Measurements from ENCODE around the gene DDR2. TPM values are rescaled to one million over a fixed set of nuclear protein-coding genes. Genes with fewer than 3 reads are reported as not detected.

The DDR2 gene
- total RNA-seq, 1 donor from 2014 or later: 0.09 TPM

DNA sequence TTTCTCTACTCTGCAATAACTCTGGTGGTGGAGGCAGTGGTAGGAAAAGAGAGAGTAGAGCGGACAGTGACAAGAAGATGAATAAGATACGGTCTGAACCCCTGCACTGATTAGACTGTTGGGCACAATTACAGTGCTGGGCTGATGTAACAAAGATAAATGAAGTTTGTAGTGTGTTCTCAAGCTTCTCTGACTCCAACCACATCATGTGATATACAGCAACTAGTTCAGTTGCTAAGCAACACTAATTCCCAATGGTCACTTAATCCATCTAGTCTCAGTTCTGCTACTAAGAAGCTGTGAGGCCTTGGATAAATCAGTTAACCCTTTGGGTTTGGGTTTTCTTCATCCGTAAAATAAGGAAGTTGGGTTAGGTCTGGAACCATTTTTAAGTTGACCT, 17.3 kb downstream of the DDR2 start:
- no peak overlapping the region for H3K4me3 Mint-ChIP-seq
- ChIA-PET POLR2A (no interaction called here), CTCF (no interaction called here)
- no peaks in the 10 kb centered on the region for H3K9me3 Mint-ChIP-seq
- no peak overlapping the region for H3K27ac Mint-ChIP-seq
- H3K36me3 Mint-ChIP-seq (ENCODE audit: low read depth): no peaks in the 10 kb centered on the region
- ATAC-seq (ENCODE audit: low read depth): no peak
- no peaks in the 10 kb centered on the region for H3K4me1 Mint-ChIP-seq
- intact Hi-C loops (cut with micrococcal nuclease): no loop called here
- DNase-seq: no peak
- H3K27me3 Mint-ChIP-seq: peaks cover 14% of the 10 kb centered on the region
- TF ChIP-seq, protein P1, sequence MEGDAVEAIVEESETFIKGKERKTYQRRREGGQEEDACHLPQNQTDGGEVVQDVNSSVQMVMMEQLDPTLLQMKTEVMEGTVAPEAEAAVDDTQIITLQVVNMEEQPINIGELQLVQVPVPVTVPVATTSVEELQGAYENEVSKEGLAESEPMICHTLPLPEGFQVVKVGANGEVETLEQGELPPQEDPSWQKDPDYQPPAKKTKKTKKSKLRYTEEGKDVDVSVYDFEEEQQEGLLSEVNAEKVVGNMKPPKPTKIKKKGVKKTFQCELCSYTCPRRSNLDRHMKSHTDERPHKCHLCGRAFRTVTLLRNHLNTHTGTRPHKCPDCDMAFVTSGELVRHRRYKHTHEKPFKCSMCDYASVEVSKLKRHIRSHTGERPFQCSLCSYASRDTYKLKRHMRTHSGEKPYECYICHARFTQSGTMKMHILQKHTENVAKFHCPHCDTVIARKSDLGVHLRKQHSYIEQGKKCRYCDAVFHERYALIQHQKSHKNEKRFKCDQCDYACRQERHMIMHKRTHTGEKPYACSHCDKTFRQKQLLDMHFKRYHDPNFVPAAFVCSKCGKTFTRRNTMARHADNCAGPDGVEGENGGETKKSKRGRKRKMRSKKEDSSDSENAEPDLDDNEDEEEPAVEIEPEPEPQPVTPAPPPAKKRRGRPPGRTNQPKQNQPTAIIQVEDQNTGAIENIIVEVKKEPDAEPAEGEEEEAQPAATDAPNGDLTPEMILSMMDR (IDR thresholded peaks at IDR 0.05): no peak

GRCh38 chr1:162654915-162655620, 22.8 kb downstream of the DDR2 start:
- Mint-ChIP-seq H3K9me3 (no peaks in the 10 kb centered on the region), H3K36me3 (ENCODE audit: low read depth) (no peaks in the 10 kb centered on the region), H3K27ac (no peak overlapping the region), H3K4me1 (no peaks in the 10 kb centered on the region), H3K27me3 (peaks cover 4% of the 10 kb centered on the region), H3K4me3 (no peak overlapping the region)
- ChIA-PET CTCF (no interaction called here), POLR2A (no interaction called here)
- no peak for ATAC-seq (ENCODE audit: low read depth)
- TF ChIP-seq, protein P1 (IDR thresholded peaks at IDR 0.05): no peak
- intact Hi-C loops (cut with micrococcal nuclease): no loop called here
- no peak for DNase-seq

DNA sequence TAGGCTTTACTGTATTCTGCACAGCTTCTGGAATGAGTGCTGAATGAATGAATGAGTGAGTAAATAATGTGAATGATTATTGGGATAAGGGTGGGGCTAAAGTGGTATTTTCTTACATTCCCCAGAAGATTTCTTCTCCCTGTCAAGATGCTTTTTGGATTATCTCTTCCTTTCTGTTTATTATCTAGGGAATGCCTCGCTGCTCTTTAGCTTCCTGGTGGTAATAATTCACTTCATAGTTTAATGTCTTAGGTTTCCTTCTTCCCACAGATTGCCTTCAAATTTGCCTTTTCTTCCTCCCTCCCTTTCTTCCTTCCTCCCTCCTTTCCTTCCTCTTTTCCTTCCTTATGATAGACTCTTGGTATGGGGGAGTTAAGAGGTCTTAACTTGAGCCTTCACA, 24.0 kb downstream of the DDR2 start:
- H3K27me3 Mint-ChIP-seq: peaks cover 4% of the 10 kb centered on the region
- no peak overlapping the region for H3K27ac Mint-ChIP-seq
- H3K9me3 Mint-ChIP-seq: no peaks in the 10 kb centered on the region
- no peak for ATAC-seq (ENCODE audit: low read depth)
- intact Hi-C loops (cut with micrococcal nuclease): no loop called here
- POLR2A ChIA-PET: no interaction called here
- no peaks in the 10 kb centered on the region for H3K36me3 Mint-ChIP-seq (ENCODE audit: low read depth)
- DNase-seq: no peak
- no peak overlapping the region for H3K4me3 Mint-ChIP-seq
- H3K4me1 Mint-ChIP-seq: no peaks in the 10 kb centered on the region
- TF ChIP-seq, protein P1 (IDR thresholded peaks at IDR 0.05): no peak
- CTCF ChIA-PET: no interaction called here

DNA sequence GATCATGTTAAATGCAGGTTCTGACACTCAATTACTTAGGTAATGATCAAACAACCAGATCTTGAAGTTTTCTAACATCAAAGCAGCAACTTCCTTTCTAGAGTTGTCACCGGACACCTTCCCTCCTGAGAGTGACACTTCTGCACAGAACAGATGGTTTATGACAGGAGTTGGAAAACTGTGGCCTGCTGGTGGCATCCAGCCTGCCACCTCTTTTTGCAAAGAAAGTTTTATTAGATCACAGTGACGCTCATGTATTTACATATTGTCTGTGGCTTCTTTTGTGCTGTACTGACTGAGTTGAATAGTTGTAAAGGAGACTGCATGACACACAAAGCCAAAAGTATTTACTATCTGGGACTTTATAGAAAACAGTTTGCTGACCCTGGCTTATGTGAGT, 28.3 kb downstream of the DDR2 start:
- DNase-seq: no peak
- intact Hi-C loops (cut with micrococcal nuclease): no loop called here
- no peak overlapping the region for H3K27ac Mint-ChIP-seq
- ATAC-seq (ENCODE audit: low read depth): no peak
- H3K27me3 Mint-ChIP-seq: peaks cover 4% of the 10 kb centered on the region
- ChIA-PET POLR2A (no interaction called here), CTCF (no interaction called here)
- TF ChIP-seq, protein P1 (IDR thresholded peaks at IDR 0.05): no peak
- H3K4me3 Mint-ChIP-seq: no peak overlapping the region
- no peaks in the 10 kb centered on the region for H3K9me3 Mint-ChIP-seq
- no peaks in the 10 kb centered on the region for H3K4me1 Mint-ChIP-seq
- no peaks in the 10 kb centered on the region for H3K36me3 Mint-ChIP-seq (ENCODE audit: low read depth)

- intact Hi-C loops (cut with micrococcal nuclease): no loop called here
- no peak overlapping the region for H3K4me3 Mint-ChIP-seq
- no peaks in the 10 kb centered on the region for H3K9me3 Mint-ChIP-seq
- no peak overlapping the region for H3K27ac Mint-ChIP-seq
- DNase-seq (no peak), ATAC-seq (ENCODE audit: low read depth) (no peak)
- H3K27me3 Mint-ChIP-seq: peaks cover 7% of the 10 kb centered on the region
- POLR2A ChIA-PET: no interaction called here
- no peaks in the 10 kb centered on the region for H3K4me1 Mint-ChIP-seq
- CTCF ChIA-PET: no interaction called here
- H3K36me3 Mint-ChIP-seq (ENCODE audit: low read depth): no peaks in the 10 kb centered on the region
- TF ChIP-seq, protein P1 (IDR thresholded peaks at IDR 0.05): no peak
These were observed 29.1 kb downstream of the DDR2 start for GRCh38 chr1:162661336-162661735.
